Measurements from ENCODE around the gene NDUFA7. TPM values are rescaled to one million over a fixed set of nuclear protein-coding genes. Genes with fewer than 3 reads are reported as not detected.

Gene NDUFA7
- total RNA-seq: 46.4 and 49.6 TPM in 2 replicates

DNA sequence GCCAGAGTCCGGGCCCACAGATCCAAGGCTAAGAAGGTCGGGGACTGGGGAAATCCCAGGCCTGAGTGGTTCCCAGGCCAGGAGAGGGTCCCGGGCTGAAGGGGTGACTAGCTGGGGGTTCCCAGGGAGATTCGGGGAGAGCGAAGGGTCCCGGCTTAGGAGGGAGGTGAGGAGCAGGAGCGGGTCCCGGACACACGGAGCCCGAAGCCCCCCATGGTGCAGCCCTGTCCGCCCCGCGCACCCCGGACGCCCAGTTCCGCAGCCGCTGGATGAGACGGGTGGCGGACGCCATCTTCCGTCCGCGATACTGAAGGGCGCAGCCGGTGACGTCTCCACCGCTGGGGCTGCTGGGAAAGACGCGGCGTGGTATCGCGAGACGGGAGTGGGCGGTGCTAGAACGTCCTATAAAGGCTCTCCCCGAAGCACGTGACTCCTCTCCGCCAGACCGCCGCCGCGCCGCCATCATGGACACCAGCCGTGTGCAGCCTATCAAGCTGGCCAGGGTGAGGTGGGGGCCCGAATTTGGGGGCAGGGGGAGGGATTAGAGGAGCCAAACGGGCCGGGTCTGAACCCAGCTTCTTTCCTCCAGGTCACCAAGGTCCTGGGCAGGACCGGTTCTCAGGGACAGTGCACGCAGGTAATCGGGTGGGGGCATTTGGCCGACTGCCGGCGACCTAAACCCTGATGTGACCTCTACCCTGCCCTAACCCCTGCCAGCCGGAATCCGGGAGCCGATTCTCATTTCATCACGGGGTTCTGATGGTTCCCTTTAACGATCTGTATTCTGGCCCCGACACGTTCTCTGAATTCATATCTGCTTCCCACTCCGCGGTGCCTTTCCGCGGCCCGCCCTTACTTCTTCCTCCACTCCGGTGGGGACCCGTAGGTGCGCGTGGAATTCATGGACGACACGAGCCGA is at the start of gene NDUFA7, which contains the start of gene RPS28:
NDUFA7 (minus strand) TSS at position 309 of the 919 bp plus-strand sequence; CDS start at position 292, 17 bp downstream.
RPS28 (plus strand) TSS at position 430 of the 919 bp plus-strand sequence; CDS start at position 465, 35 bp downstream.
- intact Hi-C loops (cut with micrococcal nuclease): loop anchor here (1.0 to 5.0 kb wide), 4 partner anchors 13 to 379 kb away; partner anchors contain the start of genes CD320, RAB11B and TIMM44

DNA sequence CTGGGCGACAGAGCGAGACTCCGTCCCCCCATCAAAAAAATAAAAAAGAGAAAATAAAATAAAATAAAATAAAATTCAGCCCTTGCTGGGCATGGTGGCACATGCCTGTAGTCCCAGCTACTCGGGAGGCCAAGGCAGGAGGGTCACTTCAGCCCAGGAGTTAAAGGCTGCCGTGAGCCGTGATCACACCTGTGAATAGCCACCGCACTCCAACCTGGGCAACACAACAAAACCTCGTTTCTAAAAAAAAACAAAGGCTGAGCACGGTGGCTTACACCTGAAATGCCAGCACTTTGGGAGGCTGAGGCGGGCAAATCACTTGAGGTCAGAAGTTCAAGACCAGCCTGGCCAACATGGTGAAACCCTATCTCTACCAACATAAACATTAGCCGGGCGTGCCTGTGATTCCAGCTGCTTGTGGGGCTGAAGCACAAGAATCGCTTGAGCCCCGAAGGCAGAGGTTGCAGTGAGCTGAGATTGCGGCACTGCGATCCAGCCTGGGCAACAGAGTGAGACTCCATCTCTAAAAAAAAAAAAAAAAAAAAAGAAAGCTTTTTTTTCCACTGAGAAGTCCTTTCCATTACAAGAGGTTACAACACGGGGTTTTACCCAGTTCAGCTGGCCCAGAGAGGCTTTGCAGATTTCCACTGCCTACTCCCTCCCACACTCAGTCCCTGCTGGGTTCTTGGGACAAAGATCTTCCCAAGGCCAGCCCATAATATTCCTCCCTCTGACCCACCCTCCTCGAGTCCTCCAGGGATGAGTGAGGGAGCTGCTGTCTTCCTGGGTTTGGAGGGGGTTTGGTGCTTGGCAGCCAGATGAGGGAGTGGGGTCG is 49.2 kb upstream of the NDUFA7 start:
- intact Hi-C loops (cut with micrococcal nuclease): no loop called here

DNA sequence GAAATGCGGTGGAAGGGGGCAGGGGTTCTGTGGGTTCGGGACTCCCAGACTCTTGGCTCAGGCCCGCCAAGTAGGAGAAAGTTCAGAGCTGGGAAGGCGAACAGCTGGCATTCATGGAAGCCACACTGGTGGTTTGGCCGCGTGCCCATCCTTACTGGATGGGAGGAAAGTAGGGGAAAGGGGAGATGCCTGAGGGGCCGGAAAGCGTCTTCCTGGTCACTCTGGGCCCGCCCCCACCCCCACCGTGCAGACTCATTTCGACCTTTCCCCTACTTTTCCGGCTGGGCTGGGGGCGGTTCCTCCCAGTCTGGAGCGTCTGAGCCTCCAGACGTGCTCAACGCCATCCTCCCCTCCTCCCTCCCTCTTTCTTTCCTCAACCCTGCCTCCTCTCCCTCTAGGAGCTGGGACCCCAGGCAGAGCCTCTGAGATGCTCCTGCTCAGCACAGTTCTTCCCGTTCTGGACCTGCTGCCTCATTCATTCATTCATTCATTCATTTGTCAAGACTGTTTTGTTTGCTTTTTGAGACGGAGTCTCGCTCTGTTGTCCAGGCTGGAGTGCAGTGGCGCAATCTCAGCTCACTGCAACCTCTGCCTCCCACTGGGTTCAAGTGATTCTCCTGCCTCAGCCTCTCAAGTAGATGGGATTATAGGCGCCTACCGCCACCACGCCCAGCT is 46.3 kb upstream of the NDUFA7 start:
- intact Hi-C loops (cut with micrococcal nuclease): no loop called here

DNA sequence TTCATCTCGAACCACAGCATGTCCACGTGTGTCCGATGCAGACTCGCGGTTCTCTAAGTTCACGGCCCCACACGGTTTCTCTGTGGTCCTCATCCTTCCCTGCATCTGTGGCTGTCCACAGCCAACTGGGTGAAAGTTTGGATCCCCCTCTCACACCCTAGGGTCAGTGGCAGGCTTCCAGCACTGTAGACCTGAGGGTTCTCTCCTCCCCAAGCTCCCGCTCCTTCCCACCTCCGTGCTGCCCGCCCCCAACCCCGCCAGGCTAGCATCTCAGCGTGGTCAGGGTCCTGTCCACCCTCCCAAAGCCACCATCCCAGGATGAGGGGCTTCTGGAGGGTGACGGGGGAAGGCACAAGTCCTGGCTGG is 45.8 kb upstream of the NDUFA7 start:
- intact Hi-C loops (cut with micrococcal nuclease): no loop called here

DNA sequence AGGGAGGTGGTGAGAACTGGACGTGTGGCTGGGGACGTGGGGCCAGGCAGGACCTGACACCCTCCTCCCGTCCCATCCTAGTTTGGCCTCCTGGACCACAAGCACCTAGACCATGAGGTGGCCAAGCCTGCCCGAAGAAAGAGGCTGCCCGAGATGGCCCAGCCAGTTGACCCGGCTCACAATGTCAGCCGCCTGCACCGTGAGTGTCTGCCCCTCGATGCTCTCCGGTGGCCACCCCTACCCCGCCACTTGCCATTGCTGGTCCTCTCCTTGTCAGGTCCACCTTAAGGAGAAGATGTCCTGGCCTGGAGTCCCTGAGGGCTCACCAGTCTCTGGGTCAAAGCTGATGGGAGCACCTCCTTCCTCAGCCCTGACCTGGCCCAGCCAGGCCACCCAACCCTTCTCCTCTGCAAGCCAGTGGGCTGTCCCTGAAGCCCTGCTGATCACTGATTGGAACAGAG is 45.0 kb upstream of the NDUFA7 start:
- intact Hi-C loops (cut with micrococcal nuclease): no loop called here

DNA sequence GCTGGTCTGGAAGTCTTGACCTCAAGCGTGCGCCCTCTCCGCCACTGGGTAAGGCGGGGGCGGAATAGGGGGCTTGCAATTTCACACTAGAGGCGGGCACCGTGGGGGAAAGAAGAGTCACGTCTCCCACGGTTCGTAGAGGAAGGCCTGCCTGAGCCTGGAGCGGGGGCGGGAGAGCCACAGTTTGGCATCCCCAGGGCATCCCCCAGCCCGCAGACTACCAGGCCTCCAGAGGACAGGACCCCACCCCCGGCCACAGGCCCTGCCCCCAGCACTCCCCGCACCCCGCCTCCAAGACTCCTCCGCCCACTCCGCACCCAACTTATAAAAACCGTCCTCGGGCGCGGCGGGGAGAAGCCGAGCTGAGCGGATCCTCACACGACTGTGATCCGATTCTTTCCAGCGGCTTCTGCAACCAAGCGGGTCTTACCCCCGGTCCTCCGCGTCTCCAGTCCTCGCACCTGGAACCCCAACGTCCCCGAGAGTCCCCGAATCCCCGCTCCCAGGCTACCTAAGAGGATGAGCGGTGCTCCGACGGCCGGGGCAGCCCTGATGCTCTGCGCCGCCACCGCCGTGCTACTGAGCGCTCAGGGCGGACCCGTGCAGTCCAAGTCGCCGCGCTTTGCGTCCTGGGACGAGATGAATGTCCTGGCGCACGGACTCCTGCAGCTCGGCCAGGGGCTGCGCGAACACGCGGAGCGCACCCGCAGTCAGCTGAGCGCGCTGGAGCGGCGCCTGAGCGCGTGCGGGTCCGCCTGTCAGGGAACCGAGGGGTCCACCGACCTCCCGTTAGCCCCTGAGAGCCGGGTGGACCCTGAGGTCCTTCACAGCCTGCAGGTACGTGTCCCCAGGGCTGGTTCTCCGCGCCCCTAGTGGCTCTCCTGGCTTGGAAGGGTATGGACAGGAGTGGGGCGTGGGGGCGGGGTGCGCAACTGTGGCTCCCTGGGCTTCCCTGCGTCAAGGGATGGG is 42.9 kb upstream of the NDUFA7 start, which contains the start of gene ANGPTL4:
ANGPTL4 (plus strand) TSS at position 353 of the 969 bp plus-strand sequence; CDS start at position 520, 167 bp downstream.
- intact Hi-C loops (cut with micrococcal nuclease): loop anchor here (1.0 kb wide), 2 partner anchors 26 to 49 kb away; partner anchors contain the start of genes MARCHF2 and RAB11B

DNA sequence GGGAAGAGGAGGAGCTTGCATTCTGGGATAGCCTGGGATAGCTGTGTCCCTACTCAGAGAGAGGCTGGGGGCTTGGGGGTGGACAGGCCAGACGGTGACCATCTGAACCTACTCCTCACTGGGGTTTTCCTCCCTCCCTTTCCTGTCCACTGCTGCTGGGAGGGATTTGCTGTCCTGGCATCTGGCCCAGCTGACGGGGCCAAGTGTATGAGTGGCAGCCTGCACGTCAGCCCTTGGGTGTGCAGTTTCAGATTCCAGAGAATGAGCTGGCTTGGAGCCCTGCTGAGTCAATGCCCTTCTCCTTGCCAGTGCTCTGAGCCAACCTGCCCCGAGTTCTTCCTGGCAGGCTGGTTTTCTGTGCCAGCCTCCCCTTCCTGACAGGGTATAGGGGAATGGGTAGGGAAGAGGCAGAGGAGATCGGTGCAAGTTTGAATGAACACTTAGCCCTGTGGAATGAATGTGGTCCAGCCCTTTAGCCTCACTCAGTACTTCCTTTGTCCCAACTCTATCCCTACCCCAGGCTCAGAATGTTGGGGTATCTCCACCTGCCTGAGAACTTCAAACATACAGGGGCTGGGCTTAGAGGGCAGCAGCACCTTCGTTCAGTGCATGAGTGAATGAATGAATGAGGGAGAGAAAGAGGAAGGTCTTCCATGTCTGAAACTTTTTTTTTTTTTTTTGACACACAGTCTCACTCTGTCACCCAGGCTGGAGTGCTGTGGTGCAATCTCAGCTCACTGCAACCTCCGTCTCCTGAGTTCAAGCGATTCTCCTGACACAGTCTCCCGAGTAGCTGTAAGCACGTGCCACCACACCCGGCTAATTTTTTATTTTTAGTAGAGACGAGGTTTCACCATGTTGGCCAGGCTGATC is 41.0 kb upstream of the NDUFA7 start:
- intact Hi-C loops (cut with micrococcal nuclease): no loop called here

DNA sequence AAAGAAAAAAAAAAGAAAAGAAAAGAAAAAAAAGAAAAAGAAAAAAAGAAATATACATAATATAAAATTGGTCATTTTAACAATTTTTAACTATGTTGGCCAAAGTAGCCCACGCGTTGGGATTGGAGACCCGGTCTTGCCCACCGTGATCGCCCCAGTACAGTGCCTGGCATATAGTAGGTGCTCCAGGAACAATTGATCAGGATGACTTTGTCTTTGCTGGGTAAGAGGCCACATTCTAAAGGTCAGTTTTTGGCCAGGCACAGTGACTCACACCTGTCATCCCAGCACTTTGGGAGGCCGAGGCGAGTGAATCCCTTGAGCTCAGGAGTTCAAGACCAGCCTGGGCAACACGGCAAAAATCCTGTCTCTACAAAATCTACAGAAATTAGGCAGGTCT is 39.0 kb upstream of the NDUFA7 start:
- intact Hi-C loops (cut with micrococcal nuclease): no loop called here

DNA sequence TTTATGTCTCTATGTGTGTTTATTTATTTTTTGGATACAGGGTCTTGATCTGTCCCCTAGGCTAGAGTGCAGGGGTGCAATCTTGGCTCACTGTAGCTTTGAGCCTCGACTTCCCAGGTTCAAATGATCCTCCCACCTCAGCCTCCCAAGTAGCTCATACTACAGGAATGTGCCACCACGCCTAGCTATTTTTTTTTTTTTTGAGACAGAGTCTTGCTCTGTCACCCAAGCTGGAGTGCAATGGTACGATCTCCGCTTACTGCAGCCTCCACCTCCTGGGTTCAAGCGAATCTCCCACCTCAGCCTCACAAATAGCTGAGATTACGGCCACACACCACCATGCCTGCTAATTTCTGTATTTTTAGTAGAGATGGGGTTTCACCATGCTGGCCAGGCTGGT is 37.8 kb upstream of the NDUFA7 start:
- intact Hi-C loops (cut with micrococcal nuclease): no loop called here

DNA sequence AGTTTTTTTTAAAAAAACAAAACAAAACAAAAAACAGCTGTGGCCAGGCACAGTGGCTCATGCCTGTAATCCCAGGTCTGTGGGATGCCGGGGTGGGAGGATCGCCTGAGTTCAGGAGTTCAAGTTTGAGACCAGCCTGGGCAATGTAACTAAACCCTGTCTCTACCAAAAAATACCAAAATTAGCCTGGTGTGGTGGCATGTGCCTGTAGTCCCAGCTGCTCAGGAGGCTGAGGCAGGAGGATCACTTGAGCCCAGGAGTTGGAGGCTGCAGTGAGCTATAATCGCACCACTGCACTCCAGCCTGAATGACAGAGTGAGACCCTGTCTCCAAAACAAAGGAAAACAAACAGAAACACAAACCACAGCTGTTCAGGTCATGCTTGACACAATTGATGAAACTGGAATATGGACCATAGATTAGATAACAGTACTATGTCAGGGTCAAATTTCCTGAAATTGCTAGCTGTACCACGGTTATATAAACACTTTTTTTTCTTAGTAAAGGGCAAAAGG is 35.9 kb upstream of the NDUFA7 start:
- intact Hi-C loops (cut with micrococcal nuclease): no loop called here

DNA sequence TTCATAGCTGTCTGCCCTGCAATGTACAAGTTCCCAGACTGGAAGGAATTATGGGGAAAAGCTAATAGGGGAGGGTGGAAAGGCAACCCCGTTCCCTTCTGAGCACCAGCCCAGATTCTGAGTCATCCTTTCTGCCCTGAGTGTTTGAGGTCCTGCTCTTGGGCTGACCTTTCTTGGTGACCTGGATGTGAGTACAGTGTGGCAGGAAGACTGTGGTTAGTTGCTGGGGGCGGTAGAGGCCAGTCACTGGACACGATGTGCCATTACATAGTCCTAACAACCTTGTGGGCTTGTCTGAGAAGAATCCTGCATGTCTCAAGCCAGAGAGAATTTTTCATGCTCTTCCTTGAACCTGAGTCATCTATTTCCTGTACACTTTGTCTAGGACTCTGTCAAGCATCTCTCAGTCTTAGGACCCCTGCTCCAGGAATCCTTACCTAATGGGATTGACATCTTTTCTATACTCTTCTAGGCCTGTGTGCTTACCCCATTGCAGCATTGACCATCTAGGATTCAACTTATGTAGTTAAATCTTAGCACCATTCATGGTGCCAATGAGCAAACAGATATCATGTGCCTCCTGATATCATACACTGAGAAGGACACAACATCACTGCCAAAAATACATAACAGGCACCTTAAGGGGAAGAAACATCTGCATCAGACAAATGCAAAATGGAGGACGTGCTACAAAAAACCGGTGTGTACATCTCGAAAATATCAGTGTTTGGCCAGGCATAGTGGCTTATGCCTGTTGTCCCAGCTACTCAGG is 34.6 kb upstream of the NDUFA7 start:
- intact Hi-C loops (cut with micrococcal nuclease): no loop called here

DNA sequence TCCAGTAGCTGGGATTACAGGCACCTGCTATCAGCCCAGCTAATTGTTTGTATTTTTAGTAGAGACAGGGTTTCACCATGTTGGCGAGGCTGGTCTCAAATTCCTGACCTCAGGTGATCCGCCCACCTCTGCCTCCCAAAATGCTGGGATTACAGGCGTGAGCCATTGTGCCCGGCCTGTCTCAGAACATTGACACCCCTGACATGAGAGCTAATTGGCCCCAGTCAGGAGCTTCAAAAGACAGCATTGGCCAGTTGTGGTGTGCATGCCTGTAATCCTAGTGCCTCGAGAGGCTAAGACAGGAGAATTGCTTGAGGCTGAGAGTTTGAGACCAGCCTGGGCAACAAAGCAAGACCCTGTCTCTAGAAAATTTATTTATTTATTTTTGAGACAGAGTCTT is 31.7 kb upstream of the NDUFA7 start:
- intact Hi-C loops (cut with micrococcal nuclease): loop anchor here (5.0 kb wide), 1 partner anchor 224 kb away; the partner anchor contains the start of gene MYO1F

DNA sequence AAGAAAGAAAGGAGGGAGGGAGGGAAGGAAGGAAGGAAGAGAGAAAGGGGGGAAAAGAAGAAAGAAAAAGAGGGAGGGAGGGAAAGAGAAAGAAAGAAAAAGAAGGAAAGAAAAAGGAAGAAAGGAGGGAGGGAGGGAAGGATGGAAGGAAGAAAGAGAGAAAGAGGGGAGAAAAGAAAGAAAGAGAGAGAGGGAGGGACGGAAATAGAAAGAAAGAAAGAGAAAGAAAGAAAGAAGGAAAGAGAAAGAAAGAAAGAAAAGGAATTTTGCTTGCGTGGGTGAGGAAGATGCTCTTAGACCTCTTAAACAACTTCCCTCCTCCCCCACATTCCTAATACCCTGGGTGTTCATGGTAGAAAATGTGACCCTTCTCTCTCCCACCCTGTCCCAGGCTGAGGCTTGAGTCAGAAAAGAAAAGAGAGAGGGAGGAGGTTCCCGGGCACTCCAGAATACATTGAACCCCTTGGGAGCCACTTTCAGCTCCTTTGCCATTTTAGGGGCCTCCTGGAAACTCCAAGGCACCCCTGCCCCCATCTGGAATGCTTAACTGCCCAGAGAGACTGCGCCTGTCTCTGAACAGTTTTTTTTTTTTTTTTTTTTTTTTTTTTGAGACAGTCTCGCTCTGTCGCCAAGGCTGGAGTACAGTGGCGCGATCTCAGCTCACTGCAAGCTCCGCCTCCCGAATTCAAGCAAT is 31.1 kb upstream of the NDUFA7 start:
- intact Hi-C loops (cut with micrococcal nuclease): loop anchor here (5.0 kb wide), 1 partner anchor 225 kb away; the partner anchor contains the start of gene MYO1F

DNA sequence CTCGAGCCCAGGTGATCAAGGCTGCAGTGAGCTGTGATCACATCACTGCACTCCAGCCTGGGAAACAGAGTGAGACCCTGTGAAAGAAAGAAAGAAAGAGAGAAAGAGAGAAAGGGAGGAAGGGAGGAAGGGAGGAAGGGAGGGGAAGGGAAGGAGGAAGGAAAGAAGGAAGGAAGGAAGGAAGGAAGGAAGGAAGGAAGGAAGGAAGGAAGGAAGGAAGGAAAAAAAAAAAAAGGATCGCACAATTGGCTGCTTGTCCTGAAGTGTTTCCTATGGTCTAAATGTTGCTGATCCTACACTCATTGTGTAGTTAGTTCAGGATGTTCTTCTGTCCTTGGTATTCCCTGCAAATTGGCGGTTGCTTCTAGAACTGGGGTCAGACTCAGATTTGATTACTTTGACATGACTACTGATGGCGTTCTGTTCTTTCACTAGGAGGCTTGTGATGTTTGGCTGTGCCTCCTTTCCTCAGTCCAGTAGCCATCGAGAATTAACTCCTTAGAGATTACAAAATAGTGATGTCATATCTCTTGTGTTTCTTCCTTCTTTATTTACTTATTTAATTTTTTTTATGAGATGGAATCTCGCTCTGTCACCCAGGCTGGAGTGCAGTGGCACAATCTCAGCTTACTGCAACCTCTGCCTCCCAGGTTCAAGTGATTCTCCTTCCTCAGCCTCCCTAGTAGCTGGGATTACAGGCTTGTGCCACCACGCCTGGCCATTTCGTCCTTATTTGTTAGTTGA is 28.6 kb upstream of the NDUFA7 start:
- intact Hi-C loops (cut with micrococcal nuclease): loop anchor here (5.0 kb wide), 1 partner anchor 228 kb away; the partner anchor contains the start of gene MYO1F

DNA sequence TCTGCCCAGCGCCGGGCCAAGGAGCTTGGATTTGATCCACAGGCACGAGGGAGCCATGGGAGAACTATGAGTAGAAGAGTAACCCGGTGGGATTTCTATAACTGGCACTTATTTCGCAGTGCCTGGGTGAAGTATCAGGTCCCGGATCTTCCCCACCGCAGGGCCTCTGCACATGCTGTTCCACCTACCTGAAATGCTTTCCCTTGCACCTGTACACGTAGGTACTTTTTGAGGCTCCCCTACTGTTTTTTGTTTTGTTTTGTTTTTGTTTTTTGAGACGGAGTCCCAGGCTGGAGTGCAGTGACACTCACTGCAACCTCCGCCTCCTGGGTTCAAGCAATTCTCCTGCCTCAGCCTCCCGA is 22.3 kb upstream of the NDUFA7 start:
- intact Hi-C loops (cut with micrococcal nuclease): loop anchor here (1.0 kb wide), 1 partner anchor 47 kb away; the partner anchor contains the start of gene RAB11B

All from T-helper 2 cell treated with Interferon-gamma antibody and Interleukin-4, amounts not matched to agents 100 ng/mL and 5 ng/mL, for 36 hours (primary cell).